HAP-1 (cell line): Measurements from ENCODE around the gene MLH1.

ENCODE experiments used
- DNase-seq, 2 experiments: peaks; one replicate each; pipeline ENCODE4 v3.0.0-alpha.2; 2016 to 2020; ENCODE audit warnings: low spot score in 2 of 2
- H3K27me3 ChIP-seq: fragments of 250-450 bp; sonication (Bioruptor Pico); 2 replicates; pipeline ENCODE4 v1.5.1; 2020; ENCODE audit warnings: low read depth, mild to moderate bottlenecking, moderate library complexity
- H3K36me3 ChIP-seq: fragments of 250-450 bp; sonication (Bioruptor Pico); replicated peaks from 2 replicates; pipeline ENCODE4 v1.5.1; 2020; ENCODE audit warnings: mild to moderate bottlenecking
- H3K4me1 ChIP-seq: fragments of 250-450 bp; sonication (Bioruptor Pico); 2 replicates; pipeline ENCODE4 v1.5.1; 2020; ENCODE audit warnings: mild to moderate bottlenecking
- H3K4me3 ChIP-seq: fragments of 250-450 bp; sonication (Bioruptor Pico); 2 replicates; pipeline ENCODE4 v1.5.1; 2020; ENCODE audit warnings: mild to moderate bottlenecking, moderate library complexity
- H3K9me3 ChIP-seq: fragments of 250-450 bp; sonication (Bioruptor Pico); 2 replicates; pipeline ENCODE4 v1.5.1; 2020; ENCODE audit warnings: mild to moderate bottlenecking, moderate library complexity
- in situ Hi-C: fragments of 300-500 bp; cut with MboI; formaldehyde crosslinking; loops from 3 replicates; pipeline ENCODE4 v1.14.3; 2020; ENCODE audit warnings: low sequenced_read_pairs, inconsistent platforms, mixed read lengths

The MLH1 gene

DNA sequence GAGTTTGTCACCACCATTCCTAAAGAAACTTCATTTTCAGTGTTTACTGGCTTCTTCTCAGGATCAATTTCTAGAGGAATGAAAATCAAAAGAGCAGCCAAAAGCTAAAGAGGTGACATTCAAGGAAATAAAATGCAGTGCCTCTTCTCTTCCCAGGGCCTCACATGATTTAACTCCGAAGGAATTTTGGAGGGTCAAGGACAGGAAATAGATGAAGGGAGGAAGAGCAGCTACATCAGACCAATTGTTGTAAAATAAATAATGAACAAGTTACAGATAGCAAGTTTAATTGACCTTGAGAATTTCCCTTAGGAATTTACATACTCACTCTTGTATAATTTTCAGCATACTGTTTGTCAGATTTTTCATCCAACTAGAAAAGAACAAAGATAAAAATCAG is 103.0 kb downstream of the MLH1 start:
- Histone ChIP-seq H3K27me3 (no peaks in the 10 kb centered on the region), H3K9me3 (no peaks in the 10 kb centered on the region), H3K4me3 (no peak overlapping the region), H3K36me3 (no peaks in the 10 kb centered on the region; the same call in 1 of the 2 replicates), H3K4me1 (no peaks in the 10 kb centered on the region)
- DNase-seq: no peak
- in situ Hi-C loops: no loop called here

DNA sequence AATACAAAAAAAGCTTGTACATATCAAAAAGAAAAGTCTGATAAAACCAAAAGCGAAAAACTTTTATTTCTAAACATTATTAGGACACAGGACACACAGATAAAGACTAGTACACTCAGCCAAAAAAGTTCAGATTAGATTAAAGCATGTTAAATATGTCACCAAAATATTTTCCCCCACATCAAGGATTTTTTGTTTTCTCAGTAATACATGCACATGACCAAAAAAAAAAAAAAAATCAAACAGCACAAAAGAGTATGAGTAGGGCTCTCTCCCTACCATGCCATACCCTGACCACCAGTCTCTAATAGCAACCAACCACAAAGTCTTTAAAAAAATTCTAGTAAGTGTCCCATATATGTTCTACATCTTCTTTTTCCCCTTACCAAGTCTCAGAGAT is 103.7 kb downstream of the MLH1 start:
- Histone ChIP-seq H3K36me3 (no peaks in the 10 kb centered on the region; the same call in 1 of the 2 replicates), H3K4me1 (no peaks in the 10 kb centered on the region), H3K27me3 (no peaks in the 10 kb centered on the region), H3K4me3 (no peak overlapping the region), H3K9me3 (no peaks in the 10 kb centered on the region)
- in situ Hi-C loops: no loop called here
- no peak for DNase-seq

DNA sequence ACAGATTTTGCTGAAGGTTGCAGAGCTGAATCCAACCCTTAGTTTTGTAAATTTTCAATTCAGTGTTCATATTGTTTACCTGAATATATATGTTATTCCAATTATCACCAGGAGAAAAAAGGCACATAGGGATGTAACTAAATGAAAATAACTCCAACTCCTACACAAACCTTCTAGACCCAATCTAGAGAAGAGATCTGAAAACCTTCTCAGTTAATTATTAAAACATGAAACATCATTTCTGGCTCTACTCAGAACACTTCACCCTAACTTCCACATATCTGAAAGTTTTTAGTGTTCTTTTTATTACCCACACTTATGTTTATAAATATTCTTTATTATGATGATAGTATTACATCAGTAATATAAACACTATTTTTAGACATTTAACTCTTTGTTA is 104.5 kb downstream of the MLH1 start:
- no peak overlapping the region for H3K4me3 ChIP-seq
- H3K36me3 ChIP-seq: no peaks in the 10 kb centered on the region; the same call in 1 of the 2 replicates
- DNase-seq: no peak
- no peaks in the 10 kb centered on the region for H3K27me3 ChIP-seq
- H3K9me3 ChIP-seq: no peaks in the 10 kb centered on the region
- no peaks in the 10 kb centered on the region for H3K4me1 ChIP-seq
- in situ Hi-C loops: no loop called here

DNA sequence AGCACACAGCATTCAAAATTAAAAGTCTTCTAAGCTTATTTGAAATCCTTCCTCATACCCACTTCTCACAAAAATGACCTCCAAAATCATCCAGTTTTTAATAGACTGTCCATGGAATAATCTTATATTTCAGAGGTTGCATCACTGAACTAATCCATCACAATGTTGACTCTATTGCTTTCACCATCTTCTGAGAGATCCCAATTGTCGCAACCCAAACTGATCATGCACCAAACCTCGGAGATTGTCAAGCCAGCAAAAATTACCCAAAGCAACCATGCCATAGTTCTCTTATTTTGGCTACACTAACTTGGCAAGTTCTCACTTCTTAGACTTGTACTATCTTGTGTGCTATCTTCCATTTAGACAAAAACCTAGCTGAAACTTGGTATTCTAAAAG is 105.6 kb downstream of the MLH1 start:
- Histone ChIP-seq H3K4me3 (no peak overlapping the region), H3K27me3 (no peaks in the 10 kb centered on the region), H3K4me1 (no peaks in the 10 kb centered on the region), H3K9me3 (no peaks in the 10 kb centered on the region), H3K36me3 (no peaks in the 10 kb centered on the region; the same call in 1 of the 2 replicates)
- DNase-seq: no peak
- in situ Hi-C loops: no loop called here

DNA sequence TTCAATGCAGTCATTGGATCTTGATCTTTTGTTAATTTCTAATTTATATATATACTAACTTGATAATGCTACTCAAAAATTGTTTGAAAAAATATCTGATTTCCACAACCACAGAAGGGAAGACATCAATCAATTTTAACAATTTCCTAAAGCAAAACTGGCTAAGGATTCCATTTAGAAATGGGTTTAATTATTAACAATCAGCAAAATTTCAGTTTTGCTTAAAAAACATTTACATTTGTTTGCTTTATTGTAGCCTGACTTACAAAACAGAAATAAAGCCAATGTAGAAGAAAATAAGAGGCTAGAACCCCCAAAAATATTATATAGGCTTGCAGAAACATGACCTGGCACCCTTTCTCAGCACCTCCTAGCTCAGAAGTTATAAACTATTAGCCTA is 106.2 kb downstream of the MLH1 start:
- H3K4me3 ChIP-seq: no peak overlapping the region
- in situ Hi-C loops: no loop called here
- no peaks in the 10 kb centered on the region for H3K9me3 ChIP-seq
- H3K27me3 ChIP-seq: no peaks in the 10 kb centered on the region
- no peaks in the 10 kb centered on the region; the same call in 1 of the 2 replicates for H3K36me3 ChIP-seq
- no peak for DNase-seq
- H3K4me1 ChIP-seq: no peaks in the 10 kb centered on the region

DNA sequence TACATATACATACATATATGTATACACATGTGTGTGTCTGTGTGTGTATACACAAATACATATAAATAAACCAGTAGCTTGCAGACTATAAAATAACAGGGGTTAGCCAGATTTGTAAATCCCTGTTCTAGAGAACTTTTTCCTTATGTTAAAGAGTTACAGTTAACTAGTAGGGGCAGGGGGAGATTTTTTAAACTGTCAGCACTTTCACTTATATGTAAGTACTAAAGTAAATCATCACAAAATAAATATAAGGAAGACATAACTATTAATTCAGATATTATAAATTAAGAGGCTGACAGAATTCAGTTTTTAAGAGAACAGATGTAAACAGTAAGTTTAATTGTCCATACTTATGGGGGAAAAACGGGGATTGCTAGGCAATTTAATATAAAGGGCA is 107.1 kb downstream of the MLH1 start:
- no peak for DNase-seq
- H3K4me3 ChIP-seq: no peak overlapping the region
- H3K27me3 ChIP-seq: no peaks in the 10 kb centered on the region
- no peaks in the 10 kb centered on the region for H3K9me3 ChIP-seq
- no peaks in the 10 kb centered on the region for H3K4me1 ChIP-seq
- in situ Hi-C loops: no loop called here
- H3K36me3 ChIP-seq: no peaks in the 10 kb centered on the region
